NB4 (cell line): Measurements from ENCODE around the gene IDI1.

Experiments
- CTCF ChIP-seq: IDR thresholded peaks from one replicate; pipeline ENCODE4 v1.5.1; 2012; ENCODE audit warnings: low read depth, low read length
- POLR2A ChIP-seq: IDR thresholded peaks from 2 replicates; pipeline ENCODE4 v1.6.1; 2011; ENCODE audit warnings: mild to moderate bottlenecking; ENCODE audit not compliant: insufficient read length; ENCODE audit errors: extremely low read depth
- TF ChIP-seq, protein P1 (sequence below): IDR thresholded peaks from 2 replicates; pipeline ENCODE4 v1.6.1; 2011; ENCODE audit warnings: low read depth, low read length

DNA sequence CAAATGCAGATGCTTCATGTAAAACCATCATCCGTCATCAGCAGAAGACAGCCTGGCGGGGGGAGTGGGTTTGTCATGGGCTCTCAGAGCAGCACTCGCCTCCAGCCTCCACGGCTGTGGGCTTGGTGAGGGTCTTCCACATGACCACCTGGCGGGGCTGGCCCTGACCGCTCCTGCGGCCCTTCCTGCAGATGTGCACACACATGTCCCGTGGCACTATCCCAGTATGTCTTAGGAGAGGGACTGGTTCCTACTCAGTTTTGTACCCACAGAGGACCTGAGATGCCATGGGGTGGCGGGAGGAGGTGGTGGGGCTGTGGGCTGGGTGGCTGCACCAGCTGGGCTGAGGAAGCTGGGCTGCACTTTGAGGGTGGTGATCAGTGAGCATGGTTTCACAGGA, 28.0 kb downstream of the IDI1 start:
- TF ChIP-seq CTCF, result no peak
- TF ChIP-seq, protein P1, sequence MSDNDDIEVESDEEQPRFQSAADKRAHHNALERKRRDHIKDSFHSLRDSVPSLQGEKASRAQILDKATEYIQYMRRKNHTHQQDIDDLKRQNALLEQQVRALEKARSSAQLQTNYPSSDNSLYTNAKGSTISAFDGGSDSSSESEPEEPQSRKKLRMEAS, result no peak
- TF ChIP-seq POLR2A, result no peak
